ENCODE data around the gene PRKCB. TPM values are rescaled to one million over a fixed set of nuclear protein-coding genes. Genes with fewer than 3 reads are reported as not detected.

Gene PRKCB
- total and polyA plus RNA-seq, 2 experiments from 2014 or later = 3.7 to 16.4 TPM

DNA sequence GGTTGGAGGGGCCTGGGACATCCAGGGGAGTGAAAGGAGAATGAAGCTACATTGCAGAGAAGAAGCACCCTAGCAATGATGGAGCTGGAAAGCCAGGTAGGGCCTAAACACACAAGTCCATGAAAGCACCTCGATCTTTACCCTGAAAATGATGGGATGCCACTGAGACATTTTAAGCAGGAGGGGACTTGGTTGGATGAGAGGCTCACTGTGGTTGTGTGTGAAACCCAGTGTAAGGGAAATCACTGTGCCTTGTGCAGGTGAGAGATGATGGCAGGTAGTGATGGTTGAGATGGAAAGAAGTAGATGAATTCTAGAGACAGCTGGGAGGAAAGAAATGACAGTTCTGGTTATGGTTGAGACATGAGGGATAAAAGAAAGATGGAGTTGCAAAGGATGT lies 287.5 kb downstream of the PRKCB start:
- H4K20me1 ChIP-seq (replicated peaks; ENCODE audit: insufficient read depth) = no peaks in the 10 kb centered on the region
- TF ChIP-seq, protein P1, sequence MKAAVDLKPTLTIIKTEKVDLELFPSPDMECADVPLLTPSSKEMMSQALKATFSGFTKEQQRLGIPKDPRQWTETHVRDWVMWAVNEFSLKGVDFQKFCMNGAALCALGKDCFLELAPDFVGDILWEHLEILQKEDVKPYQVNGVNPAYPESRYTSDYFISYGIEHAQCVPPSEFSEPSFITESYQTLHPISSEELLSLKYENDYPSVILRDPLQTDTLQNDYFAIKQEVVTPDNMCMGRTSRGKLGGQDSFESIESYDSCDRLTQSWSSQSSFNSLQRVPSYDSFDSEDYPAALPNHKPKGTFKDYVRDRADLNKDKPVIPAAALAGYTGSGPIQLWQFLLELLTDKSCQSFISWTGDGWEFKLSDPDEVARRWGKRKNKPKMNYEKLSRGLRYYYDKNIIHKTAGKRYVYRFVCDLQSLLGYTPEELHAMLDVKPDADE (IDR thresholded peaks at IDR 0.05) = no peak
- no peak for TF ChIP-seq NANOG (IDR thresholded peaks at IDR 0.05; ENCODE audit: borderline replicate concordance)
- no peak for TF ChIP-seq POLR2AphosphoS5 (IDR thresholded peaks at IDR 0.05; ENCODE audit: low read depth)
- no peak overlapping the region for H3K4me3 ChIP-seq
- H3K36me3 ChIP-seq (ENCODE audit: insufficient read depth) = no peaks in the 10 kb centered on the region
- peaks cover 27% of the 10 kb centered on the region for H3K4me1 ChIP-seq (ENCODE audit: insufficient read depth)
- no peak for DNase-seq (ENCODE audit: low spot score)
- Mint-ChIP-seq H3K27me3 (ENCODE audit: insufficient read depth, low read depth, poor library complexity) (peaks cover 3% of the 10 kb centered on the region), H3K4me1 (peaks cover 40% of the 10 kb centered on the region), H3K4me3 (no peak overlapping the region), H3K36me3 (ENCODE audit: low read depth) (no peaks in the 10 kb centered on the region), H3K9me3 (no peaks in the 10 kb centered on the region), H3K27ac (no peak overlapping the region)
- no peak for ATAC-seq
- no peaks in the 10 kb centered on the region for H3F3A ChIP-seq (replicated peaks; ENCODE audit: low read depth)
- no peak overlapping the region for H3K27ac ChIP-seq (ENCODE audit: low read depth)
- H3K79me2 ChIP-seq (replicated peaks; ENCODE audit: insufficient read depth) = no peaks in the 10 kb centered on the region
- peaks cover 6% of the 10 kb centered on the region; the same call in 1 of the 2 replicates for H3K9me2 ChIP-seq (ENCODE audit: insufficient read depth)
- H3K4me2 ChIP-seq = no peak overlapping the region
- no peaks in the 10 kb centered on the region for H3K27me3 ChIP-seq (ENCODE audit: insufficient read depth)
- H2AFZ ChIP-seq = no peak overlapping the region

GRCh38 chr16:24124291-24124690 lies 288.5 kb downstream of the PRKCB start:
- H2AFZ ChIP-seq = no peak overlapping the region
- Mint-ChIP-seq H3K36me3 (ENCODE audit: low read depth) (no peaks in the 10 kb centered on the region), H3K4me3 (no peak overlapping the region), H3K27ac (no peak overlapping the region), H3K27me3 (ENCODE audit: insufficient read depth, low read depth, poor library complexity) (peaks cover 2% of the 10 kb centered on the region), H3K4me1 (peaks cover 30% of the 10 kb centered on the region), H3K9me3 (no peaks in the 10 kb centered on the region)
- no peak overlapping the region for H3K27ac ChIP-seq (ENCODE audit: low read depth)
- H3K4me3 ChIP-seq = no peak overlapping the region
- H3K79me2 ChIP-seq (replicated peaks; ENCODE audit: insufficient read depth) = no peaks in the 10 kb centered on the region
- DNase-seq (ENCODE audit: low spot score) (no peak), ATAC-seq (no peak)
- peaks cover 6% of the 10 kb centered on the region; the same call in 1 of the 2 replicates for H3K9me2 ChIP-seq (ENCODE audit: insufficient read depth)
- no peak overlapping the region for H3K4me2 ChIP-seq
- no peaks in the 10 kb centered on the region for H3K36me3 ChIP-seq (ENCODE audit: insufficient read depth)
- peaks cover 17% of the 10 kb centered on the region for H3K4me1 ChIP-seq (ENCODE audit: insufficient read depth)
- TF ChIP-seq, protein P2, sequence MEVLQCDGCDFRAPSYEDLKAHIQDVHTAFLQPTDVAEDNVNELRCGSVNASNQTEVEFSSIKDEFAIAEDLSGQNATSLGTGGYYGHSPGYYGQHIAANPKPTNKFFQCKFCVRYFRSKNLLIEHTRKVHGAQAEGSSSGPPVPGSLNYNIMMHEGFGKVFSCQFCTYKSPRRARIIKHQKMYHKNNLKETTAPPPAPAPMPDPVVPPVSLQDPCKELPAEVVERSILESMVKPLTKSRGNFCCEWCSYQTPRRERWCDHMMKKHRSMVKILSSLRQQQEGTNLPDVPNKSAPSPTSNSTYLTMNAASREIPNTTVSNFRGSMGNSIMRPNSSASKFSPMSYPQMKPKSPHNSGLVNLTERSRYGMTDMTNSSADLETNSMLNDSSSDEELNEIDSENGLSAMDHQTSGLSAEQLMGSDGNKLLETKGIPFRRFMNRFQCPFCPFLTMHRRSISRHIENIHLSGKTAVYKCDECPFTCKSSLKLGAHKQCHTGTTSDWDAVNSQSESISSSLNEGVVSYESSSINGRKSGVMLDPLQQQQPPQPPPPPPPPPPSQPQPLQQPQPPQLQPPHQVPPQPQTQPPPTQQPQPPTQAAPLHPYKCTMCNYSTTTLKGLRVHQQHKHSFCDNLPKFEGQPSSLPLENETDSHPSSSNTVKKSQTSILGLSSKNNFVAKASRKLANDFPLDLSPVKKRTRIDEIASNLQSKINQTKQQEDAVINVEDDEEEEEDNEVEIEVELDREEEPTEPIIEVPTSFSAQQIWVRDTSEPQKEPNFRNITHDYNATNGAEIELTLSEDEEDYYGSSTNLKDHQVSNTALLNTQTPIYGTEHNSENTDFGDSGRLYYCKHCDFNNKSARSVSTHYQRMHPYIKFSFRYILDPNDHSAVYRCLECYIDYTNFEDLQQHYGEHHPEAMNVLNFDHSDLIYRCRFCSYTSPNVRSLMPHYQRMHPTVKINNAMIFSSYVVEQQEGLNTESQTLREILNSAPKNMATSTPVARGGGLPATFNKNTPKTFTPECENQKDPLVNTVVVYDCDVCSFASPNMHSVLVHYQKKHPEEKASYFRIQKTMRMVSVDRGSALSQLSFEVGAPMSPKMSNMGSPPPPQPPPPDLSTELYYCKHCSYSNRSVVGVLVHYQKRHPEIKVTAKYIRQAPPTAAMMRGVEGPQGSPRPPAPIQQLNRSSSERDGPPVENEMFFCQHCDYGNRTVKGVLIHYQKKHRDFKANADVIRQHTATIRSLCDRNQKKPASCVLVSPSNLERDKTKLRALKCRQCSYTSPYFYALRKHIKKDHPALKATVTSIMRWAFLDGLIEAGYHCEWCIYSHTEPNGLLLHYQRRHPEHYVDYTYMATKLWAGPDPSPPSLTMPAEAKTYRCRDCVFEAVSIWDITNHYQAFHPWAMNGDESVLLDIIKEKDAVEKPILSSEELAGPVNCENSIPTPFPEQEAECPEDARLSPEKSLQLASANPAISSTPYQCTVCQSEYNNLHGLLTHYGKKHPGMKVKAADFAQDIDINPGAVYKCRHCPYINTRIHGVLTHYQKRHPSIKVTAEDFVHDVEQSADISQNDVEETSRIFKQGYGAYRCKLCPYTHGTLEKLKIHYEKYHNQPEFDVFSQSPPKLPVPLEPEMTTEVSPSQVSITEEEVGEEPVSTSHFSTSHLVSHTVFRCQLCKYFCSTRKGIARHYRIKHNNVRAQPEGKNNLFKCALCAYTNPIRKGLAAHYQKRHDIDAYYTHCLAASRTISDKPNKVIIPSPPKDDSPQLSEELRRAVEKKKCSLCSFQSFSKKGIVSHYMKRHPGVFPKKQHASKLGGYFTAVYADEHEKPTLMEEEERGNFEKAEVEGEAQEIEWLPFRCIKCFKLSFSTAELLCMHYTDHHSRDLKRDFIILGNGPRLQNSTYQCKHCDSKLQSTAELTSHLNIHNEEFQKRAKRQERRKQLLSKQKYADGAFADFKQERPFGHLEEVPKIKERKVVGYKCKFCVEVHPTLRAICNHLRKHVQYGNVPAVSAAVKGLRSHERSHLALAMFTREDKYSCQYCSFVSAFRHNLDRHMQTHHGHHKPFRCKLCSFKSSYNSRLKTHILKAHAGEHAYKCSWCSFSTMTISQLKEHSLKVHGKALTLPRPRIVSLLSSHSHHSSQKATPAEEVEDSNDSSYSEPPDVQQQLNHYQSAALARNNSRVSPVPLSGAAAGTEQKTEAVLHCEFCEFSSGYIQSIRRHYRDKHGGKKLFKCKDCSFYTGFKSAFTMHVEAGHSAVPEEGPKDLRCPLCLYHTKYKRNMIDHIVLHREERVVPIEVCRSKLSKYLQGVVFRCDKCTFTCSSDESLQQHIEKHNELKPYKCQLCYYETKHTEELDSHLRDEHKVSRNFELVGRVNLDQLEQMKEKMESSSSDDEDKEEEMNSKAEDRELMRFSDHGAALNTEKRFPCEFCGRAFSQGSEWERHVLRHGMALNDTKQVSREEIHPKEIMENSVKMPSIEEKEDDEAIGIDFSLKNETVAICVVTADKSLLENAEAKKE (CRISPR knock-in tag; IDR thresholded peaks at IDR 0.05) = no peak
- no peaks in the 10 kb centered on the region for H3F3A ChIP-seq (replicated peaks; ENCODE audit: low read depth)
- H4K20me1 ChIP-seq (replicated peaks; ENCODE audit: insufficient read depth) = no peaks in the 10 kb centered on the region
- H3K27me3 ChIP-seq (ENCODE audit: insufficient read depth) = no peaks in the 10 kb centered on the region
